Middle frontal gyrus (tissue), 1 donor: Measurements from ENCODE around the gene CD300LF.

Experiments
- DNase-seq: peaks from one replicate; pipeline ENCODE4 v3.0.0-alpha.2; 2015; ENCODE audit warnings: low spot score; ENCODE audit errors: extremely low spot score

CD300LF gene

GRCh38 chr17:74746376-74746775, 33.7 kb upstream of the CD300LF start:
- DNase-seq = no peak

- DNase-seq = no peak
Observed at GRCh38 chr17:74745548-74746177, 32.9 kb upstream of the CD300LF start.

- peak; percentile 50 for DNase-seq
Observed at GRCh38 chr17:74744714-74745547, 32.2 kb upstream of the CD300LF start.

GRCh38 chr17:74744349-74744713, 31.6 kb upstream of the CD300LF start:
- no peak for DNase-seq

GRCh38 chr17:74743755-74744154, 31.0 kb upstream of the CD300LF start:
- DNase-seq = no peak

- DNase-seq = no peak
Observed at GRCh38 chr17:74742978-74743545, 30.3 kb upstream of the CD300LF start.

GRCh38 chr17:74742153-74742515, 29.4 kb upstream of the CD300LF start:
- no peak for DNase-seq

GRCh38 chr17:74740641-74741387, 28.1 kb upstream of the CD300LF start:
- no peak for DNase-seq

GRCh38 chr17:74740173-74740572, 27.4 kb upstream of the CD300LF start:
- no peak for DNase-seq

- no peak for DNase-seq
Observed at GRCh38 chr17:74739227-74739831, 26.6 kb upstream of the CD300LF start.

- DNase-seq = no peak
Observed at GRCh38 chr17:74738051-74738996, 25.6 kb upstream of the CD300LF start.

- DNase-seq = no peak
Observed at GRCh38 chr17:74737299-74738050, 24.8 kb upstream of the CD300LF start.

GRCh38 chr17:74736513-74737298, 24.0 kb upstream of the CD300LF start, which contains the start of gene RAB37:
RAB37 (plus strand) TSS chr17:74737256; CDS start chr17:74737273, 17 bp downstream.
- DNase-seq = no peak

- no peak for DNase-seq
Observed at GRCh38 chr17:74734256-74734655, 21.5 kb upstream of the CD300LF start.

GRCh38 chr17:74733365-74734122, 20.8 kb upstream of the CD300LF start:
- no peak for DNase-seq

GRCh38 chr17:74732042-74732867, 19.5 kb upstream of the CD300LF start:
- no peak for DNase-seq

- no peak for DNase-seq
Observed at GRCh38 chr17:74731347-74731605, 18.6 kb upstream of the CD300LF start.
